NB4 (cell line): ENCODE measurements around the gene RNF220.

Source experiments
- CTCF ChIP-seq: IDR thresholded peaks from one replicate; pipeline ENCODE4 v1.5.1; 2012; ENCODE audit warnings: low read depth, low read length
- MAX ChIP-seq: IDR thresholded peaks from 2 replicates; pipeline ENCODE4 v1.6.1; 2011; ENCODE audit warnings: low read depth, low read length
- POLR2A ChIP-seq: IDR thresholded peaks from 2 replicates; pipeline ENCODE4 v1.6.1; 2011; ENCODE audit warnings: mild to moderate bottlenecking; ENCODE audit not compliant: insufficient read length; ENCODE audit errors: extremely low read depth

DNA sequence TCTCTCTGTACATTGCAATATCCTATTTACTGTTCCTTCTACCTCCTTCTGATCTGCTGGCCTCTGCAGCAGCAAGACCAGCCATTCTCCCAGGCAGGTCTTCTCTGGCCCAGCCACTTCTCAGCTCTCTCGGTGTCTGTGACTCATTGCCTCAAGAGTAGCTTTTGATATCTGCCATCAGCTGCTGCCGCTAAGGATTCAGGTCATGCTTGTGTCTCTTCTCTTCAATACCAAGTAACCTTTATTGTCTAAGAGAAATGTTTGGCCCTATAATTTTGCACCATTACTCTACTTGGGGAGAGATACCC is 167.5 kb downstream of the RNF220 start:
- no peak for TF ChIP-seq CTCF
- no peak for TF ChIP-seq POLR2A
- TF ChIP-seq MAX: no peak
